HepG2 (cell line): ENCODE data around the gene RAB1B. TPM values are rescaled to one million over a fixed set of nuclear protein-coding genes. Genes with fewer than 3 reads are reported as not detected.

Experiments
- ATAD3A ChIP-seq: sonication (generic); formaldehyde crosslinking; IDR thresholded peaks from 2 replicates; pipeline ENCODE4 v1.4.0; 2020; ENCODE audit warnings: missing genetic modification reagents
- EP300 ChIP-seq, 3 experiments: sonication (generic) in 1 of 3; formaldehyde crosslinking in 1 of 3; IDR thresholded peaks; 2 replicates each; pipeline versions ENCODE4 v1.5.1 to v1.6.1; 2011 to 2020; ENCODE audit warnings: low read depth in 2 of 3, low read length in 2 of 3, borderline replicate concordance in 1 of 3, improper control_type of control experiment in 1 of 3, mild to moderate bottlenecking in 1 of 3, missing genetic modification reagents in 1 of 3, moderate library complexity in 1 of 3
- HES4 ChIP-seq: sonication (generic); formaldehyde crosslinking; IDR thresholded peaks from 2 replicates; pipeline ENCODE4 v1.9.0; 2021; ENCODE audit warnings: mild to moderate bottlenecking, missing genetic modification reagents, borderline replicate concordance
- JARID2 ChIP-seq: sonication (generic); formaldehyde crosslinking; IDR thresholded peaks from 2 replicates; pipeline ENCODE4 v1.8.1; 2023; ENCODE audit warnings: missing genetic modification reagents, inconsistent platforms; ENCODE audit not compliant: insufficient replicate concordance
- KLF12 ChIP-seq: sonication (generic); formaldehyde crosslinking; IDR thresholded peaks from 2 replicates; pipeline ENCODE4 v1.4.0; 2020; ENCODE audit warnings: missing genetic modification reagents, borderline replicate concordance
- NFKBIZ ChIP-seq: IDR thresholded peaks from 2 replicates; pipeline ENCODE4 v1.6.1; 2018; ENCODE audit warnings: missing genetic modification reagents, missing compliant biosample characterization
- RBAK ChIP-seq: sonication (generic); formaldehyde crosslinking; IDR thresholded peaks from 2 replicates; pipeline ENCODE4 v1.5.1; 2020; ENCODE audit warnings: mild to moderate bottlenecking, missing genetic modification reagents
- SATB2 ChIP-seq: sonication (generic); formaldehyde crosslinking; IDR thresholded peaks from 2 replicates; pipeline ENCODE4 v1.5.0; 2020; ENCODE audit warnings: missing genetic modification reagents
- SRSF4 ChIP-seq: fragments of 200-400 bp; formaldehyde crosslinking; IDR thresholded peaks from one replicate; pipeline ENCODE4 v1.6.1; 2018; ENCODE audit warnings: mild to moderate bottlenecking, low read depth, low read length, moderate library complexity; ENCODE audit not compliant: poor library complexity, severe bottlenecking
- TCF7 ChIP-seq: sonication (generic); IDR thresholded peaks from 2 replicates; pipeline ENCODE4 v1.6.1; 2016; ENCODE audit warnings: antibody characterized with exemption, low read depth
- TEF ChIP-seq: sonication (generic); formaldehyde crosslinking; IDR thresholded peaks from 2 replicates; pipeline ENCODE4 v1.5.0; 2020; ENCODE audit warnings: missing genetic modification reagents
- THAP8 ChIP-seq: sonication (generic); formaldehyde crosslinking; IDR thresholded peaks from 2 replicates; pipeline ENCODE4 v1.5.1; 2020; ENCODE audit warnings: missing genetic modification reagents, mild to moderate bottlenecking, borderline replicate concordance
- TOE1 ChIP-seq: sonication (generic); formaldehyde crosslinking; IDR thresholded peaks from 2 replicates; pipeline ENCODE4 v1.4.0; 2020; ENCODE audit warnings: mild to moderate bottlenecking, missing genetic modification reagents
- ZNF205 ChIP-seq: IDR thresholded peaks from 2 replicates; pipeline ENCODE4 v1.6.1; 2018; ENCODE audit warnings: missing biosample characterization, missing genetic modification reagents
- ZNF225 ChIP-seq: sonication (generic); formaldehyde crosslinking; IDR thresholded peaks from 2 replicates; pipeline ENCODE4 v1.4.0; 2020; ENCODE audit warnings: mild to moderate bottlenecking, missing genetic modification reagents
- ZNF24 ChIP-seq: fragments of 450-650 bp; IDR thresholded peaks from 2 replicates; pipeline ENCODE4 v1.6.1; 2017; ENCODE audit warnings: antibody characterized with exemption, mild to moderate bottlenecking
- ZNF280B ChIP-seq: sonication (generic); formaldehyde crosslinking; IDR thresholded peaks from 2 replicates; pipeline ENCODE4 v1.5.0; 2020; ENCODE audit warnings: missing genetic modification reagents, mild to moderate bottlenecking, borderline replicate concordance
- ZNF354B ChIP-seq: sonication (generic); formaldehyde crosslinking; IDR thresholded peaks from 2 replicates; pipeline ENCODE4 v1.8.0; 2022; ENCODE audit warnings: mild to moderate bottlenecking, missing genetic modification reagents
- ZNF580 ChIP-seq: IDR thresholded peaks from 2 replicates; pipeline ENCODE4 v1.6.1; 2016; ENCODE audit warnings: low read depth, borderline replicate concordance
- ZNF737 ChIP-seq: sonication (generic); formaldehyde crosslinking; IDR thresholded peaks from 2 replicates; pipeline ENCODE4 v1.5.0; 2020; ENCODE audit warnings: missing genetic modification reagents, mild to moderate bottlenecking, borderline replicate concordance
- polyA plus RNA-seq, 8 experiments: library from polyadenylated mRNA; depleted of rRNA in 3 of 8; stranded (reverse) in 7 of 8; unstranded in 1 of 8; fragments of >200 nt; fragmentation: Illumina TruSeq in 4 of 8; extraction: Trizol in 4 of 8; gene quantifications; 2 replicates each; pipeline versions ENCODE4 v1.2.1 to v1.2.3, GENCODE V29; 2011 to 2016; ENCODE audit warnings: low read depth in 4 of 8, missing spikeins in 1 of 8, mixed read lengths in 1 of 8; ENCODE audit not compliant: insufficient read depth in 1 of 8
- total RNA-seq, 5 experiments: library from RNA; depleted of rRNA; stranded (reverse); fragments of >200 nt; fragmentation: Illumina TruSeq; extraction: Trizol; gene quantifications; 2 replicates each; pipeline ENCODE4 v1.2.3, GENCODE V29; 2016; ENCODE audit warnings: low read depth in 1 of 5

The RAB1B gene
- total and polyA plus RNA-seq, 2 of the 13 experiments (the other 11 are each of a cell fraction or from before 2014, with no cell fraction given): 77.9 to 87.9 TPM

- TF ChIP-seq THAP8 (CRISPR knock-in tag) (no peak), TEF (no peak), ZNF205 (CRISPR knock-in tag) (no peak), ZNF580 (CRISPR knock-in tag) (no peak; the same call in 1 of the 2 replicates), SATB2 (CRISPR knock-in tag) (0 out of 2 replicates have a peak, but pooled peaks have one; percentile 2), ZNF280B (CRISPR knock-in tag) (no peak; the same call in 1 of the 2 replicates), ZNF24 (no peak), ZNF354B (CRISPR knock-in tag) (no peak), ATAD3A (no peak), TCF7 (no peak), KLF12 (CRISPR knock-in tag) (peak; percentile 29; the same call in 1 of the 2 replicates), HES4 (no peak; the same call in 1 of the 2 replicates), NFKBIZ (CRISPR knock-in tag) (no peak), RBAK (CRISPR knock-in tag) (no peak), JARID2 (CRISPR knock-in tag) (peak; percentile 17), SRSF4 (no peak), ZNF737 (CRISPR knock-in tag) (no peak), TOE1 (CRISPR knock-in tag) (no peak), EP300 (IDR thresholded peaks at IDR 0.05; ENCODE audit: low read depth in 2 of 2, low read length in 2 of 2) (no peak), EP300 (CRISPR knock-in tag; IDR thresholded peaks at IDR 0.05; ENCODE audit: borderline replicate concordance) (no peak), ZNF225 (CRISPR knock-in tag) (no peak)
These were observed 20.5 kb downstream of the RAB1B start, which contains the start of gene YIF1A (continued) for GRCh38 chr11:66288671-66289547.
